WI38 (cell line): ENCODE data around the gene THSD8.

Source experiments
- H3K4me3 ChIP-seq: 2 replicates; pipeline ENCODE4 v1.5.1; 2011; ENCODE audit warnings: low read depth, mild to moderate bottlenecking, control low read depth, low read length
- CTCF ChIP-seq: IDR thresholded peaks from 2 replicates; pipeline ENCODE4 v1.5.1; 2012; ENCODE audit warnings: low read depth, mild to moderate bottlenecking, control low read depth, low read length

The THSD8 gene

GRCh38 chr19:12789904-12790619 lies 11.8 kb upstream of the THSD8 start:
- no peak for TF ChIP-seq CTCF
- peak overlapping the region; percentile 91 for H3K4me3 ChIP-seq

- TF ChIP-seq CTCF: no peak
- peak overlapping the region; percentile 91 for H3K4me3 ChIP-seq
Measured at GRCh38 chr19:12790628-12791344, 11.1 kb upstream of the THSD8 start.

- peak within 1 kb of the TSS; percentile 91 for H3K4me3 ChIP-seq
- TF ChIP-seq CTCF: no peak
Measured at GRCh38 chr19:12791345-12792050, 10.4 kb upstream of the THSD8 start, which contains the start of gene JUNB. TSS of gene JUNB (plus strand) at chr19:12791486. CDS start at chr19:12791772, 286 bp downstream.

- H3K4me3 ChIP-seq: peak overlapping the region; percentile 91
- no peak for TF ChIP-seq CTCF
Measured at GRCh38 chr19:12792051-12792852, 9.6 kb upstream of the THSD8 start.

GRCh38 chr19:12792853-12793289 lies 9.0 kb upstream of the THSD8 start:
- H3K4me3 ChIP-seq: peak overlapping the region; percentile 91
- TF ChIP-seq CTCF: no peak

- H3K4me3 ChIP-seq: peak overlapping the region; percentile 91
- TF ChIP-seq CTCF: no peak
Measured at GRCh38 chr19:12793290-12794195, 8.3 kb upstream of the THSD8 start.
